A673 (cell line): ENCODE measurements around the gene CNEP1R1.

ENCODE experiments used
- CTCF ChIP-seq: fragments of 300-800, 200-600 bp; sonication (generic); conservative IDR thresholded peaks from 2 replicates; pipeline ENCODE4 v1.5.1; 2017; ENCODE audit warnings: low read depth, mild to moderate bottlenecking, antibody characterized with exemption, low read length, moderate library complexity, mixed read lengths
- EZH2 ChIP-seq: fragments of 200-600 bp; sonication (generic); IDR thresholded peaks from 2 replicates; pipeline ENCODE4 v1.6.1; 2017; ENCODE audit warnings: borderline replicate concordance, low read depth, mild to moderate bottlenecking, mixed read lengths, antibody characterized with exemption, low read length; ENCODE audit not compliant: poor library complexity, severe bottlenecking

- TF ChIP-seq EZH2 (no peak), CTCF (no peak)
These were observed 17.3 kb upstream of the CNEP1R1 start for GRCh38 chr16:50007744-50008143.
